Cardiac septum (tissue), 1 donor: ENCODE data around the gene SYVN1. TPM values are rescaled to one million over a fixed set of nuclear protein-coding genes. Genes with fewer than 3 reads are reported as not detected.
A peak's percentile ranks its signal among the peaks of the same experiment; 100 is the strongest.
"Not testable (repeated sequence)": the region's sequence is repeated elsewhere in the genome, so short reads cannot be mapped to it uniquely, and the experiment has no call there.

Experiments
- DNase-seq: peaks from one replicate; pipeline ENCODE4 v3.0.0-alpha.2; 2020; ENCODE audit warnings: low spot score
- intact Hi-C: fragments of 100-400 bp; cut with DNase I; formaldehyde crosslinking; loops from one replicate; pipeline ENCODE4 v1.14.0; 2022
- long read RNA-seq: library from polyadenylated mRNA; unstranded; transcript quantifications from one replicate; pipeline ENCODE4 v2.0.0, GENCODE V29; 2021
- total RNA-seq: library from RNA; stranded (reverse); fragmentation: NEBNext Ultra II Directional; extraction: Animal tissue kit (Norgen Biotek cat#: 25700); gene quantifications from one replicate; pipeline ENCODE4 v1.2.1, GENCODE V29; 2021
- donor health status: DM: no; HTN: no; CAD: no.

SYVN1 gene
- total RNA-seq: 25.2 TPM
- long read RNA-seq, partial matches to known transcripts: 8 of 11 reads
- long read RNA-seq, other reads (novel, unspliced or antisense): 3 of 11 reads

DNA sequence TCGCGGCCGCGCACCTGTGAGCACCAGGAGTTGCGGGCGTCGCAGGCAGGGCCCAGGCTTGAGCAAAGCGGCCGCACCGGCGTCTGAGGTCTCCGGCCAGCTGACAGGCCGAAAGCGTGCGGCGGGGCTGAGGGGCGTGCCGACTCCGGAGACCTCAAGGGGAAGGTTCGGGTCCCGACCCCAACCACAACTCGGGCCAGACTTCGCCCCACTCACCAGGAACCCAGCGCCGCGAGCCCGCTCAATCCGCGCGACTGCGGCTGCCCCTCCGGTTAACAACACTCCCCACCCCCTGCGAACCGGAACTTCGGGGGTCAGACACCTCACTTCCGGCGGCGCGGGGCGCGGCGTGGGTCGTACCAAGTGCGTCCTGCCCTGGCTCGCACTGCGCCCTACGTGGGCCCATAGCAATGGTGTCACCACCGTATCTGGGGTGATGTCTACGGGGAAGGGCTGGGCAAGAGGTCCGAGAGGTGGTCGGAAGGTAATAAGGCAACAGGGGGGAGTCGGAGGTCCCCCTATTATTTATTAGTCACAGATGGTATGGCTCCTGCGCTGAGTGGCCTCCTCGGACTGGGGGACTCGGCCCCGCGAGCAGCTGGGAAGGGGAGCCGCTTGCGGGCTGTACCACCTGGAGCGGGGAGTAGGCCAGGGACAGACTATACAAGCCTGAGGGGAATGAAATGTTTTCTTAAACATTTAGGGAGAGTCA lies at the start of gene SYVN1:
SYVN1 (minus strand) TSS at position 280 of the 712 bp plus-strand sequence. CDS start 918 bp downstream, outside the sequence.
- DNase-seq: peak; percentile 95
- intact Hi-C loops: loop anchor here (5.0 kb wide), 1 partner anchor 48 kb away; the partner anchor contains the start of gene CAPN1

DNA sequence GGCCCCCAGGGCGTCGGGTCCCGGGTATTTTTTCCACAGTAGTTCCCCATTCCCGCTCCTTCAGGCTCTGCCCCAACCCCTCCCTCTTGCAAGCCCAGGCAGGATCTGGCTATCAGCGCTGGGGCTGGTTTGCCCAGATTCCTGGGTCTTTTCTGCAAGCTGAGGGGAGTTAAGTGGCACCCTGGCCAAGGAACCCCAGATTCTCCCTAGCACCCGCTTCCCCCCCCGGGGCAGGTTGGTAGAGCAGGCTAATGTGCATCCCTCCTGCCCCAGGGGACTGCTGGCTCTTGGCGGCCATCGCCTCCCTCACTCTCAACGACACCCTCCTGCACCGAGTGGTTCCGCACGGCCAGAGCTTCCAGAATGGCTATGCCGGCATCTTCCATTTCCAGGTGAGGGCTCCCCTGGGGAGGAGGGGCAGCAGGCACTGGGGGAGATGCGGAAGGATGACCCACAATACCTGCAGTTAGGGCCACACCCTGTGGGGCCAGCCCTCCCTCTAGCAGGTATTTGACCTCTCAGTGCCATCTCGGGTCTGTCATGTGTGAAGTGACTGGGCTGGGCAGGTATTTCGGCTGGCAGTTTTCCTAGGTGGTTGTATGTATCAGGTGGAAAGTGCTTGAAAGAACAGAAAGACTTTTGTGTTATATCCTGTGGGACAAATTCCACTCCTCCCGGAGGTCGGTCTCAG lies 49.0 kb upstream of the SYVN1 start:
- intact Hi-C loops: loop anchor here (5.0 kb wide), 1 partner anchor 51 kb away; the partner anchor contains the start of gene SYVN1
- no peak for DNase-seq

DNA sequence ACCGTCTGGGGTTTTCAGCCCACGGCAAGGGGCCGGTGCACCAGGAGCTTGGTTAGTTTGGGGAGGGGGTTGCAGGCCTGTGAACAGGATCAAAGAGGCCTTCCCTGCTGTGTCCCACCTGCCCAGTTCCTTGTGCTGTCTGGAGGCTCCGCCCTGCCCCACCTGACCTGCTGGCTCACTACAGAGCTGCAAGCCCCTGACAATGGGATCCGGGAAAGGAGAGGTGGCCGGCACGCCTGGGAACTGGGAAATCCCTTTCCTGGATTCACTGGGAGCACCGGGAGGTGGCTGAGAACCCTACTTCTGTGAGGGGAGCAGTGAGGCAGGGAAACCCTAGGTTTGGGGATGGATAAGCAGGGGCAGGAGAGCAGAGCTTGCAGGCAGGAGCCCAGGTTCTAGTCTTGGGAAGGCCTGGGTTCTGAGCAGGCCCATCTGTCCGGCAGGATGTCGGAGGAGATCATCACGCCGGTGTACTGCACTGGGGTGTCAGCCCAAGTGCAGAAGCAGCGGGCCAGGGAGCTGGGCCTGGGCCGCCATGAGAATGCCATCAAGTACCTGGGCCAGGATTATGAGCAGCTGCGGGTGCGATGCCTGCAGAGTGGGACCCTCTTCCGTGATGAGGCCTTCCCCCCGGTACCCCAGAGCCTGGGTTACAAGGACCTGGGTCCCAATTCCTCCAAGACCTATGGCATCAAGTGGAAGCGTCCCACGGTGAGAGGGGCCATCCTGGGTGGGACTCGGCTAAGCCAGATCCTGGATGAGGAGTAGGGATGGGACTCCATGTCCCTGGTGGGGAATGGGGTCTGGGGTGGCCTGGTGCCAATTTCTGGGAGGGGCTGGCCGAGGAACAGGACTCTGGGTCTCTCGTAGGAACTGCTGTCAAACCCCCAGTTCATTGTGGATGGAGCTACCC lies 48.2 kb upstream of the SYVN1 start:
- intact Hi-C loops: loop anchor here (5.0 kb wide), 1 partner anchor 50 kb away; the partner anchor contains the start of gene SYVN1
- DNase-seq: no peak

GRCh38 chr11:65181569-65182257 lies 47.4 kb upstream of the SYVN1 start, which contains the start of gene CAPN1:
Gene CAPN1, plus strand, starts transcription at chr11:65181928. Its CDS starts 774 bp downstream, at chr11:65182702.
- peak; percentile 90 for DNase-seq
- intact Hi-C loops: loop anchor here (5.0 kb wide), 1 partner anchor 49 kb away; the partner anchor contains the start of gene SYVN1

- intact Hi-C loops: loop anchor here (5.0 kb wide), 1 partner anchor 49 kb away; the partner anchor contains the start of gene SYVN1
- peak; percentile 82 for DNase-seq
Measured at GRCh38 chr11:65180877-65181568, 46.7 kb upstream of the SYVN1 start.

DNA sequence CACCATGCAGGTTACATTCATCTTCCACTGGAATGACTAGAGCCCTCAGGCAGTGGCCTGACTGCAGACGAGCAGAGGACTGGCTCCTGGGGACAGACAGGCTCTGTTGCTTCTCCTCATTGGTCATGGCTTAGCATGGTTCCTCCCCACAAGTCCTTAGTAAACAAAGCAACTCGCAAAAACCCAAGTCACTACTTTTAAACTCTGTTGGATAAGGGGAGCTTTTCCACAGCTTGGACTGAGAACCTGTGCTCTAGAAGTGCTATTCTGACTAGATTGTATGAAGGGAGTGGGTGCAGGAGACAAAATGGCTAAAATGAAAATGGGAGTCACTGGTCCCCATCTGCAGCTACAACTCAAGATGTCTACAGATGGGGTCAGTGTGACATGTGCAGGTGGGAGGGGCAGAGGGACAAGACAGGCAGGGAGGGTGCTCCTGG lies 40.3 kb upstream of the SYVN1 start:
- DNase-seq, intact Hi-C loops: not testable (repeated sequence)

GRCh38 chr11:65172600-65172999 lies 38.3 kb upstream of the SYVN1 start:
- DNase-seq: no peak
- intact Hi-C loops: no loop called here

- intact Hi-C loops: no loop called here
Measured at GRCh38 chr11:65170058-65170534, 35.8 kb upstream of the SYVN1 start, which contains the start of gene SPDYC. Gene SPDYC, plus strand, starts transcription at chr11:65170233. Its CDS starts 1,125 bp downstream, at chr11:65171358.

GRCh38 chr11:65169164-65169641 lies 34.9 kb upstream of the SYVN1 start:
- no peak for DNase-seq
- intact Hi-C loops: no loop called here

More at GRCh38 chr11:65170058-65170534, 35.8 kb upstream of the SYVN1 start, which contains the start of gene SPDYC:
- DNase-seq: no peak

- intact Hi-C loops: no loop called here
- DNase-seq: no peak
Measured at GRCh38 chr11:65167656-65168055, 33.3 kb upstream of the SYVN1 start.

GRCh38 chr11:65166893-65167292 lies 32.6 kb upstream of the SYVN1 start:
- DNase-seq: no peak
- intact Hi-C loops: no loop called here

- no peak for DNase-seq
- intact Hi-C loops: no loop called here
Measured at GRCh38 chr11:65165410-65166317, 31.3 kb upstream of the SYVN1 start.

DNA sequence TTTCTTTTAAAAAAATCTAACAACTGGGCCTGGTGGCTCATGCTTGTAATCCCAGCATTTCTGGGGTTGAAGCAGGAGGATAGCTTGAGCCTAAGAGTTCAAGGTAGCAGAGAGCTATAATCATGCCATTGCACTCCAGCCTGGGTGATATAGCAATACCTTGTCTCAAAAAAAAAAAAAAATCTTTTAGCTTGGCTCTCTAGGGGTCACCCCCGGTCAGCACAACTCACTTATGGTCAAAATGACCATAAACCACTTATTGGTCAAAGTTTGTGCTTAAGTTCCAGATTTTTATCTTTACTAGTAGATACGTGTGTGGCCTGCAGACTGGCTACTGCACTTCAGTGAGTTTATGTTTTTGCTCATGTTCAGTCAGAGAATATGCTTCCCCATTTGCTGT lies 29.4 kb upstream of the SYVN1 start:
- intact Hi-C loops: no loop called here
- DNase-seq: no peak

DNA sequence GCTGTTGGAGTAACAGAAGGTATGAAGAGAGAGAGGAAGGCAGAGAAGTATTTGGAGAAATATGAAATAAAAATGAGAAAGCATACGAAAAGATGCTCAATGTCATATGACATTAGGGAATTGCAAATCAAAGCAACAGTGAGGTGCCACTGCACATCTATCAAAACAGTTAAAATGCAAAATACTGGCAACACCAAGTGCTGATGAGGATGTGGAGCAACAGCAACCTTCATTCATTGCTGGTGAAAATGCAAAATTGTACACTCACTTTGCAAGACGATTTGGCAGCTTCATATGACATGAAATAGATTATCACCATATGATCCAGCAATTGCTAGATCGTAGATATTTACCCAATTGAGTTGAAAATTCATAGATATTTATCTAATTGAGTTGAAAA lies 26.3 kb upstream of the SYVN1 start:
- intact Hi-C loops: no loop called here
- no peak for DNase-seq

GRCh38 chr11:65159012-65159411 lies 24.7 kb upstream of the SYVN1 start:
- intact Hi-C loops: no loop called here
- no peak for DNase-seq

DNA sequence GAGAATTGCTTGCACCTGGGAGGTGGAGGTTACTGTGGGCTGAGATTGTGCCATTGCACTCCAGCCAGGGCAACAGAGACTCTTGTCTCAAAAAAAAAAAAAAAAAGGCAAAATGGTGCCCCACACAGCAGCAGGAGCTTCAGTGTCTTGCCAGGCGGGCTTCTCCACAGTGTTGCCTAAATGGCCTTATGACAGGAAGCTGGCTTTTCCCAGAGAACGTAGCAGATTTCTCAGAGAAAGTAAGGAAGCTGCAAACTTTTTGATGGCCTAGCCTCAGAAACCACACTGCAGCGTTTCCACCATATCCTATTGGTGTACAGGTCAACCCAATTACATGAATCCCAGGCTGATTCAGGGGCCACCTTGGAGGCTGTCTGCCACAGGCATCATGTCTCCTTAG lies 23.0 kb upstream of the SYVN1 start:
- intact Hi-C loops: no loop called here
- no peak for DNase-seq

DNA sequence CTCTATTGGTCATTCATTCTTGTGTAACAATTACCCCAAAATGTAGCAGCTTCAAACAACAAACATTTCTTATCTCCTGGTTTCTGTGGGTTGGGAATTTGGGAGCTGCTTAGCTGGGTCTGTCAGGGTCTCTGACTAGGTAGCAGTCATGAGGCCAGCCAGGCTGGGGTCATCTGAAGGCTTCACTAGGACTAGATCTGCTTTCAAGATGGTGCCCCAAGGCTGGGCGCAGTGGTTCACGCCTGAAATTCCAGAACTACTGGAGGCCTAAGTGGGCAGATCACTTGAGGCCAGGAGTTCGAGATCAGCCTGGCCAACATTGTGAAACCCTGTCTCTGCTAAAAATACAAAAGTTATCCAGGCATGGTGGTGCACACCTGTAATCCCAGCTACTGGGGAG lies 22.6 kb upstream of the SYVN1 start:
- intact Hi-C loops: no loop called here

More for the DNA sequence above, 22.6 kb upstream of the SYVN1 start:
- DNase-seq: no peak
